HG03159 (cell line): Measurements from ENCODE around the gene ITM2C.

Experiments
- ATAC-seq: cut with Tn5 transposase; IDR thresholded peaks from one replicate; pipeline ENCODE4 v1.9.1; 2021; ENCODE audit warnings: mild to moderate bottlenecking, moderate library complexity; ENCODE audit not compliant: unreplicated experiment

The ITM2C gene

DNA sequence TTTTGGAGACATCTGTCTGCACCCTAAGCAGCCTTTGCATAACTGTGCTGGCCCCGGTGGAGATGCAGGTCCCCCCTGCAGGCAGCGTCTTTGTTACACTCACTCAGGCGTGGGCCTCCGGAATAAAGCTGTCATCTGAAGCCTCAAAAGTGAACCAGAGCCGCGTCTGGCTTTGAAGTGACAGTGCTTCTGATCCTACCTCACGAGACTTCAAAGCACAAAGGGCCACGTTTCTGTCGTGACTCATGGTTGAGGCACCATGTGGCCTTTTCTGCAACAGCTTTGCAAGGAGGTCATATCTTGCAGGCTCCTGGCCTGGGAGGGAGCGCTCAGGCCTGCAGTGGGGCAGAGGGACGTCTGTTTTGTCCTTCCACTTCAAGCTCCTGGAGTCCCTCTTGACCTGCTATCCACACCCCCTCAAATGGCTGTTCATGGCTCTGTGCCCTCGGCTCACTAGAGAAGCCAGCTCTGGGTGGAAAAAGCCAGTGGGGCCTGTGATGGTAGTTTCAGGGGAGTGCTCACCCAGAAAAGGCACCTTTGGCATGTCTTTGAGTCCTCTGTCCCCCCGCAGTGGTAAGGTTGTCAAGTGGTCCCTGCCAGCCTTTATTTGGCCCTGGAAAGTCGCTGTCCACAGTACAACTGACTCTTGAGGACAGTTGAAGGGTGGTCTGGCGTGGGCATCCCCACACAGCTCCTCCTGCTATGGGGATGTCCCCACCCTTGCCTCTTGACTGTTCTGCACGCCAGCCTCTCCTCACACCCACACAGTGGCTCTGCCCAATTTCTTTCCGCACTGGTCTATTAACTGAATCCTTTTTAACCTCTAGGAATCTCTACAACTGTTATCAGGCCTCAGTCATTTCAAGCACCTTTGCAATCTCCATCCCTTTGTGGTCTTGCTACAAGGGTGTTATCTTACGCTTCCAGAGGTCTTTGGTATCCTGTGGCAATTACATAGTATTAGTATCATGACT is 41.0 kb downstream of the ITM2C start:
- no peak for ATAC-seq

- ATAC-seq, result no peak
These were observed 41.9 kb downstream of the ITM2C start for GRCh38 chr2:230906471-230907230.

DNA sequence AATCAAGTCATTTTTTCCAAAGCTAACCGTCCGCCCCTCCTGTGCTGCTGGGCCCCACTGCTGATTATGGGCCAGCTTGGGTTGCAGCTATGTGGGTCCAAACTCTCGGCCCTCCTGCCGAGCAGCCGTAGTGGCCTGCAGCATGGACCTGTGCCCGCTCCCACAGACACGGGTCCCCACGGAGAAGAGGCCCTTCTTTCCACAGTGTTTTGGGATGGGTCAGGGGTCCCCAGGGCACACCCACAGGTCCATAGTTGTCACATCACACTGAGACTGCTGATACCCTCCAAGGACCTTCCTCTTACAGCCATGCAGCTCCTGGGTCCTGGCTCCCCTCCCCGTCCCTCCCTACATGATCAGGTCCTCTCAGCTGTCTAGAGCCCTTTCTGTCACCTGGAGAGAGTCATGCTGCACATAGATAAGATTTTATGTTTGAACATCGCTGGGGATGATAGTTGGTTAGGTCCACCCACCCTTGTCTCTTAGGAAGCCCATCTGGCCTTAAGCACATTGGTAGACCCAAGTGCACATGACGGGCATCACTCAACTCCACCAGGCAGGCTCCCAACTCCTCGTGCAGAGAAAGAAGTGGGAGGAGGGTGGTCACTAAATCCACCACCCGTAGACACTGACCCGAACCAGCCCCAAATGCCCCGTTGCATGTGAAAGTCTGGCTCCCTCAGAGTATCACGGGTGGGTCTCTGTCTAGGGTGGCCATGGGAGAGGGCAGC is 42.8 kb downstream of the ITM2C start:
- no peak for ATAC-seq

- no peak for ATAC-seq
These were observed 43.4 kb downstream of the ITM2C start for GRCh38 chr2:230908092-230908594.

- no peak for ATAC-seq
These were observed 44.0 kb downstream of the ITM2C start for GRCh38 chr2:230908595-230909191.

DNA sequence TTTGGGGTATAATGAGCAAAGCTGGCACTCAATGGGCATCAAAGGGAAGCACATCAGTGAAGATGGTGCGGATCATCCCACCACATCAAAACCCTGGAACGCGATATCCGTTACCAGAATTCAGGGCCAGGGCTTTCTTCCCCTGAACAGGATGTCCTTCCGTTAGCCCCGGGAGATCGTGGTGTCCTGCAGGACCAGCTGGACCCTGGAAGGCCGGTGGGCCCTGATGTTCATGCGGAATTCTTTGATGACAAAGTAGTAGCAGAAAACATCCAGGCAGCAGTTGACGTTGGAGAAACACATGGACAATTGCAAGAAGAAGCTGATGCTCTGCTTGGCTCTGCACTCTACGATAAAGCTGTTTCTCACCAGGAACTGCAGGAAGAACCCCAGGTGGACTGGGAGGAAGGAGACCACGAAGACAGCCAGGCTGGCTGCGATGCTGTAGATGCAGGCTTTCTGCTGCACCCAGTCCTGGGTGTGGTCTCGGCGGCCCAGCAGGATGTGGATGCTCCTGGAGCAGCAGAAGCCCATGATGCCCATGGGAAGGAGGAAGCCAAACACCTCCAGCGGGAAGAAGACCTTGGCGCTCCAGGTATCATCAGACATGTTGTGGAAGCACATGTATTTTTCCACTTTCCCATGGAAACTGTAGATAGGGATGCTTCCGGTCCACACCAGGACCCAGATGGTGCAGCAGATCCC is 45.3 kb downstream of the ITM2C start:
- no peak for ATAC-seq

DNA sequence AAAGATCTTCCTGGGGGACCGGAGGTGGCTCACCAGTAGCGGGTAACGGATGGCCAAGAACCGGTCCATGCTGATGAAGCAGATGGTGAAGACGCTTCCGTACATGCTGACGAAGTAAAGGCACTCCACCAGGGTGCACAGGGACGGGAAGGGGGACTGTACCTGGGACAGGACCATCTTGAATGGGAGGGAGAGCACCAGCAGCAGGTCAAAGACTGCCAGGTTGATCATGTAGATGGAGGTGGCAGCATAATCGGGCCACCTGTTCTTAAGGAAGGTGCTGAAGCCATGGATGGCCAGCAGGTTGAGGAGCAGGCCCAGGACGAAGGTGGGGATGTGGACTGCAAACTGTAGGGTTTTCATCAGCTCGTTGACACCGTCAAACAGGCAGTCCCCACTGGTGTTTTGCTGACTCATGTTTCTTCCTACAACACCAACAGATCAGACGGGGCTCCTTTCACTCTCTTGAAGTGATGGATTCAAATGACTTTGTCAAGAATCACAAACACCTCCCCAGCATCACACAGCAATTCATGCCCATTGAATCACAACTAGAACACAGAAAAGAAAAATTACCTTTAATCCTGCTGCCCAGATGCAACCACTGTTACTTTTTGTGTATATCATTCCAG is 45.9 kb downstream of the ITM2C start:
- no peak for ATAC-seq

DNA sequence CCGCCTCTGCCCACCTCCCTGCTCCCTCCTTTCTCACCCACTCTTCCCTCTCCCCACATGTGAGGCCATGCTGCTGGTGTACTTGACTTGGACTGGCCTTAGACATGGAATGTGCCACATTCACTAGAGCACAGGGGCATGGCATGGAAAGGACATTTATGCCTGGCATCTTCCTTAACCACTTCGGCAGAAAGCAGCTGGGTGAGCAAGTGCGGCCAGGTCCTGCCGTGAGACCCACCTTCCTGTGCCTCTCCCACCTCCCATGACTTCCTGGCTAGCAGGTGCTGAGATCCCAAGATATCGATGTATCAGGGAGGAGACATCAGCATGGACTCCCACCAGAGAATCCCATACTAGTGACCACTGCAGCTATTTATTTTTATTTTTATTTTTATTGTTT is 47.3 kb downstream of the ITM2C start:
- no peak for ATAC-seq

DNA sequence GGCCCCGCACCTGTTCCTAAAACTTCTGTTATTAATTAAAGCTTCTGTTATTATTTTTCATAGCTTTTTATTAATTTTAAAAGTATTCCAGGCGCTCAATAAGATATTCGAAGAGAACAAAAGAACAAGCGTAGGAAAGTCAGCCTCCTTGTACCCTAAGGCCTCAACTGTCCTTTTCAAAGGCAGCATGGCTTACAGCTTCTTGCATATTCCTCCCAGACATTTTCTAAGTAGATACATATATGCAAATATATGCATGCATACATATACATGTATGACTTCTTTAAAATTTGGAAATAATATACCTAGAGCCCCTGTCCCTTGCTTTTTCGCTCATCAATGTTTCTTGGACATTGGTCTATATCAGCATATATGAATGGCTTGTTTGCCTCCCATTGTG is 48.0 kb downstream of the ITM2C start:
- no peak for ATAC-seq

- ATAC-seq, result no peak
These were observed 48.8 kb downstream of the ITM2C start for GRCh38 chr2:230913406-230914143.

DNA sequence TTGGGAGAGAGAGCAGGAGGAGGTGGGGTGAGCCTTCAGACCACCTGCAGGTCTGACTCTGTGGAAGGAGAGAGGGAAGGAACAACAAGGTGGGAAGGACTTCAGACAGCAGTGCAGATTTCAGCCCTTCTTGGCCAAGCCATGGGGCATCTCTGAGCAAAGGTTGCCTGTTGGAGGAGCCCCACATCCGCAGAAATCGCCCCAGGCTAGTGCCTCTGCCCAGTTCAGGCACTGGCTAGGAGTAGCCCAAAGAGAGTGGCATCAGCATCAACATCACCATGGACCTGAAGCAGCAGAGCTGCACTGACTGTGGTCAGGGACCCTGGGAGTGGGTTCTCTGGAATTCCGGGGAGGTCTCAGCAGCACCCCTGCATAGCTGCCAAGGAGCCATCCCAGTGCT is 50.1 kb downstream of the ITM2C start:
- no peak for ATAC-seq

DNA sequence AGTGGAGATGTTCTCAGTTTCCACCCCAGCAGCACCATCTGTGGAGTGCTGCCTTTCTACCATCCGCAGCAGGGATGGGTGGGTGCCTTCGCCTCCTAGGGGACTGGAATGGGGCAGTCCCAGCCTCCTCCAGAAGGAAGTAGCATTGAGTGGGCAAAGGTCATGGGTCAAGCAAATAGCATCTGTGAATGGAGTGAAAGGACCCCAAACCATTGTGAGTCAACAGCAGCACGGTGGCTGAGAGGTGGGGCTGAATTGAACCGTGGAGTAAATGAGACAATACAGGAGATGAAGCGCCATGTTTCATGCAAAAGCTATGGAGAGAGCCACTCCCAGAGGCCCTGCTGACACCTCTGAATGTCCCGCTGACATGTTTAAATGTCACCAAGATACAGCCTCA is 50.6 kb downstream of the ITM2C start:
- ATAC-seq, result no peak

DNA sequence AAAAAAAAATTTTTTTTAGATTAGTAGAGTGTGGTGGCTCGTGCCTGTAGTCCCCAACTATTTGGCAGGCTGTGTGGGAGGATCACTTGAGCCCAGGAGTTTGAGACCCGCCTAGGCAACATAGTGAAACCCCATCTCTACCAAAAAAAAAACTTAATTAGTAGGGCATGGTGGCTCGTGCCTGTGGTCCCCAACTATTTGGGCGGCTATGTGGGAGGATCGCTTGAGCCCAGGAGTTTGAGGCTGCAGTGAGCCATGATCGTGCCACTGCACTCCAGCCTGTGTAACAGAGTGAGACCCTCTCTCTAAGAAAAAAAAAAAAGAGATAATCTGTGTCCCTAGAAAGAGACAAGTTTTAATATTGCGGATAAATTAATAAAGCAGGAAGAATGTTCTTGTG is 51.5 kb downstream of the ITM2C start:
- no peak for ATAC-seq

GRCh38 chr2:230919240-230919639 is 54.5 kb downstream of the ITM2C start:
- no peak for ATAC-seq

GRCh38 chr2:230919681-230920080 is 54.9 kb downstream of the ITM2C start:
- ATAC-seq, result no peak

DNA sequence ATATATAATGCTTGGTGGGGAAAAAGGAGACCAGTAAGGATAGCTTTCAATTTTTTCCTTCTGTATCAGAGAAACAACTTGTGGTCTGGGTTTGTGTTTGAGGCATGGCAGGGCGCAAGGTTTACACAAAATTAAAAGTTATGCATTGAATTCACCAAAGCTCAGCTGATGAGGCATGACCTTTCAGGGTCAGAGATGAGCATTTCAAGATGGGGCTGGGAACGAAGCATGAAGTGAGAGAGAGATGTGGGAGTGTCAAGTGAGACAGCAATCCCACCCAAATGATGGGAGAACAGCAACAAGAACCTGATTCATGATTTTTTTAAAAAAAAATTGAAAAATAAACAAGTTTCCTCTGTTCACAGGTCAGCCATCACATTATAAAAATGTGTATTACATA is 55.4 kb downstream of the ITM2C start:
- ATAC-seq, result no peak

DNA sequence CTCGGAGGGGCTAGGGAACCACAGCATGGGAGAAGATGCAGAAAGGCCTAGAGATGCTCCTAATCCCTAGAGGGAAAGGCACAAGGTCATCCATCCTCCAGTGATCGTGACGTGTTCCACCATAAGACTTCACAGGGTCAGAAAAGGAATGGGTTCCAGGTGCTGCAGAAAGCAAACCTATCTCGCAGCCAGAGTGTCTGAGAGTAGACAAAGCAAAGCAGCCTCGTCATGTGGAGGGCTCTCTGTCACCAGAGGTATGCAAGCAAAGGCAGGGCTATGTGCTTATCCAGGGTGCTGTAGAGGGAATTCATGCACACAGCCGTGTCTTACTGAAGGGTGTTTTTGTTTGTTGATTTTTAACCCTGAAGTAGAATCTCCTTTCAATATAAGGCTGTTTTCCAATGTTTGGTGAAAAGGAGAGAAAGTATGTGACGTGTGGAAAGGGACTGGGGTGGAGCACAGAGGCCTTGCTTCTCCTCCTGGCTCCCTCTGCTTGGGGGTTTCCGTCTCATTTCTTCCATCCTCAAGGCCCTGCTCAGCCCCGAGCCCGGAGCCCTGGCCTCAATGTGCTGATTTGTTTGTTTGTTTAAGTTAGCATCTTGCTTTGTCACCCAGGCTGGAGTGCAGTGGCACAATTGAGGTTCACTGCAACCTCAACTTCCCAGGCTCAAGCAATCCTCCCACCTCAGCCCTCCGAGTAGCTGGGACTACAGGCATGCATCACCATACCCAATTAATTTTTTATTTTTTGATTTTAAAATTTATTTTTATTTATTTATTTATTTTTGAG is 57.3 kb downstream of the ITM2C start:
- ATAC-seq, result no peak
